Right renal pelvis (tissue), 4 donors: ENCODE measurements around the gene HELZ2. TPM values are rescaled to one million over a fixed set of nuclear protein-coding genes. Genes with fewer than 3 reads are reported as not detected.

Source experiments
- DNase-seq, 4 donors: peaks; one replicate each; pipeline ENCODE4 v3.0.0-alpha.2; 2013; ENCODE audit warnings: low read depth in 4 of 4, low spot score in 3 of 4, missing footprints in 1 of 4
- polyA plus RNA-seq, 4 donors: library from polyadenylated mRNA; unstranded; fragments of 120-200 nt; gene quantifications; one replicate each; pipeline ENCODE4 v1.2.1, GENCODE V29; 2013; ENCODE audit not compliant: insufficient read length in 4 of 4

HELZ2 gene
- polyA plus RNA-seq, 4 donors = 10.1 to 15.3 (median 11.2) TPM

GRCh38 chr20:63539441-63540370 lies 34.3 kb downstream of the HELZ2 start:
- no peak for DNase-seq

- no peak for DNase-seq
These were observed 35.0 kb downstream of the HELZ2 start for GRCh38 chr20:63539092-63539430.

GRCh38 chr20:63538204-63539091 lies 35.6 kb downstream of the HELZ2 start:
- no peak for DNase-seq

- DNase-seq = peak; percentile 64 to 78 (median 68)
These were observed 36.4 kb downstream of the HELZ2 start for GRCh38 chr20:63537525-63538203.

GRCh38 chr20:63536997-63537524 lies 37.0 kb downstream of the HELZ2 start, which contains the start of gene PTK6:
Gene PTK6, minus strand, starts transcription at chr20:63537376. Its CDS starts 62 bp downstream, at chr20:63537314.
- no peak for DNase-seq

- no peak for DNase-seq
These were observed 37.6 kb downstream of the HELZ2 start for GRCh38 chr20:63536241-63536977.

- DNase-seq = no peak
These were observed 39.0 kb downstream of the HELZ2 start for GRCh38 chr20:63534831-63535651.

GRCh38 chr20:63534427-63534830 lies 39.6 kb downstream of the HELZ2 start:
- DNase-seq = no peak

- no peak for DNase-seq
These were observed 40.1 kb downstream of the HELZ2 start for GRCh38 chr20:63533871-63534393.

GRCh38 chr20:63533388-63533787 lies 40.7 kb downstream of the HELZ2 start:
- no peak for DNase-seq

GRCh38 chr20:63532449-63532971 lies 41.5 kb downstream of the HELZ2 start:
- DNase-seq = no peak

- DNase-seq = no peak
These were observed 42.2 kb downstream of the HELZ2 start for GRCh38 chr20:63531686-63532448.

GRCh38 chr20:63530788-63531160 lies 43.3 kb downstream of the HELZ2 start:
- DNase-seq = no peak

- no peak for DNase-seq
These were observed 43.9 kb downstream of the HELZ2 start for GRCh38 chr20:63529861-63530787.

GRCh38 chr20:63529180-63529860 lies 44.7 kb downstream of the HELZ2 start:
- DNase-seq = no peak

GRCh38 chr20:63527184-63527583 lies 46.9 kb downstream of the HELZ2 start:
- DNase-seq = no peak
